OCI-LY1 (cell line): ENCODE data around the gene FBXO36.

Experiments used
- H2AFZ ChIP-seq: fragments of 200-600 bp; sonication (generic), shearing (Covaris generic); 2 replicates; pipeline ENCODE4 v1.6.0; 2014; ENCODE audit warnings: antibody characterized with exemption, mild to moderate bottlenecking, low read length
- H3F3A ChIP-seq: fragments of 200-600 bp; sonication (generic), shearing (Covaris generic); 2 replicates; pipeline ENCODE4 v1.6.0; 2014; ENCODE audit warnings: mild to moderate bottlenecking, antibody characterized with exemption, low read length, moderate library complexity; ENCODE audit not compliant: insufficient read depth
- H3K27ac ChIP-seq: fragments of 200-600 bp; sonication (generic); 2 replicates; pipeline ENCODE4 v1.5.1; 2014; ENCODE audit warnings: low read length, mixed run types, mild to moderate bottlenecking, low read depth; ENCODE audit not compliant: poor library complexity, severe bottlenecking
- H3K27me3 ChIP-seq: fragments of 200-600 bp; sonication (generic); 2 replicates; pipeline ENCODE4 v1.6.0; 2014; ENCODE audit warnings: antibody characterized with exemption, mild to moderate bottlenecking, low read length, moderate library complexity; ENCODE audit not compliant: insufficient read depth
- H3K36me3 ChIP-seq: fragments of 200-600 bp; sonication (generic); 2 replicates; pipeline ENCODE4 v1.6.1; 2014; ENCODE audit warnings: mild to moderate bottlenecking, antibody characterized with exemption, low read length, moderate library complexity, mixed read lengths; ENCODE audit not compliant: insufficient read depth
- H3K4me1 ChIP-seq: fragments of 200-600 bp; sonication (generic); 2 replicates; pipeline ENCODE4 v1.5.1; 2014; ENCODE audit warnings: mild to moderate bottlenecking, low read length, moderate library complexity; ENCODE audit not compliant: insufficient read depth, severe bottlenecking
- H3K4me2 ChIP-seq: fragments of 200-600 bp; sonication (generic), shearing (Covaris generic); 2 replicates; pipeline ENCODE4 v1.6.1; 2014; ENCODE audit warnings: low read length
- H3K4me3 ChIP-seq: fragments of 200-600 bp; sonication (generic); 2 replicates; pipeline ENCODE4 v1.5.1; 2014; ENCODE audit warnings: low read length, low read depth, mild to moderate bottlenecking, mixed read lengths; ENCODE audit not compliant: poor library complexity, severe bottlenecking
- H3K79me2 ChIP-seq: fragments of 200-600 bp; shearing (Covaris generic); 2 replicates; pipeline ENCODE4 v1.6.1; 2016; ENCODE audit warnings: mixed run types, low read length, mixed read lengths; ENCODE audit not compliant: insufficient read depth
- H3K9ac ChIP-seq: fragments of 200-600 bp; sonication (generic), shearing (Covaris generic); 2 replicates; pipeline ENCODE4 v1.6.1; 2014; ENCODE audit warnings: mild to moderate bottlenecking, low read length, mixed read lengths
- H3K9me2 ChIP-seq: fragments of 200-600 bp; sonication (generic), shearing (Covaris generic); 2 replicates; pipeline ENCODE4 v1.6.1; 2014; ENCODE audit warnings: low read depth, mild to moderate bottlenecking, low read length, mixed read lengths
- H3K9me3 ChIP-seq: fragments of 200-600 bp; shearing (Covaris generic); 2 replicates; pipeline ENCODE4 v1.6.1; 2014; ENCODE audit warnings: low read length, mixed read lengths
- H4K20me1 ChIP-seq: fragments of 200-600 bp; sonication (generic), shearing (Covaris generic); 2 replicates; pipeline ENCODE4 v1.6.0; 2016; ENCODE audit warnings: mild to moderate bottlenecking, low read length; ENCODE audit not compliant: insufficient read depth
- EZH2 ChIP-seq: fragments of 200-600 bp; sonication (generic), shearing (Covaris generic); IDR thresholded peaks from 2 replicates; pipeline ENCODE4 v1.8.0; 2017; ENCODE audit warnings: borderline replicate concordance, mixed run types, mild to moderate bottlenecking, antibody characterized with exemption, low read length, moderate library complexity, mixed read lengths
- TF ChIP-seq, protein P1 (sequence below): fragments of 200-600 bp; sonication (generic), shearing (Covaris generic); IDR thresholded peaks from 2 replicates; pipeline ENCODE4 v1.5.1; 2017; ENCODE audit warnings: mild to moderate bottlenecking, antibody characterized with exemption, low read length, moderate library complexity, mixed read lengths

Gene FBXO36

DNA sequence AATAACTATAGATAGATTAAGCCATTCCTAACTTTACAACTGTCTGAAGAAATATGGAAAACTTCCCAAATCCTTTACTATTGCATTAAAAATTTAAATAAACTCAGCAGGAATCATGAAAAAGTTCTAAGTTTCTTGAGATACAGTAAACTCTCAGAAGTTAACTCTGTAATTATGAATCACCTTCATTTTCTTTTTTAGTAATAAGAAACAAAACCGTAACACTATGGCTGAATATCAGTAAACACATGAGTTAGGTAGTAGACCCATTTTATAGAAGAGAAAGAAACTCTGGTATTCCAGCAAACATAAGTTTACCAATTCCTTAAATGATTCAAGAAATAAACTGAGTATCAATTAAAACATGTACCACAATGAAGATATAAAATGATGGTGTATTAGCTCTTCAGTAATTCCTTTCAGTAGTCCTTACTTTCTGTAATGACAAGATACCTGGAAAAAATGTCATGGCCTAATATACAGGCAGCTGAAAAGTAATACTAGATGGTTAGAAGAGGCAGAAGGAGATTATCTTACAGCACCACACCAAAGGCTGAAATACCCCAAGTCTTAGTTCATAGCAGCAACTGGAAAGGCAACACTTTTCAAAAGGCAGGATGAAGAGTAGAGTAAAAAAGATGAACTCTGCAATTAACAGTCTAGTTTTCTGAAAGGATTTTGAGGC, 12.0 kb upstream of the FBXO36 start:
- peaks cover 3% of the 10 kb centered on the region; the same call in 1 of the 2 replicates for H4K20me1 ChIP-seq
- H3K27ac ChIP-seq, result no peak overlapping the region
- no peak overlapping the region for H2AFZ ChIP-seq
- peaks cover 16% of the 10 kb centered on the region for H3K36me3 ChIP-seq
- H3K9me2 ChIP-seq, result no peaks in the 10 kb centered on the region
- H3K9me3 ChIP-seq, result no peaks in the 10 kb centered on the region
- no peaks in the 10 kb centered on the region for H3F3A ChIP-seq
- peaks cover 90% of the 10 kb centered on the region for H3K79me2 ChIP-seq
- no peak overlapping the region for H3K9ac ChIP-seq
- TF ChIP-seq EZH2, result no peak
- no peak overlapping the region for H3K4me3 ChIP-seq
- no peak overlapping the region for H3K4me2 ChIP-seq
- no peaks in the 10 kb centered on the region for H3K27me3 ChIP-seq
- peaks cover 37% of the 10 kb centered on the region for H3K4me1 ChIP-seq

DNA sequence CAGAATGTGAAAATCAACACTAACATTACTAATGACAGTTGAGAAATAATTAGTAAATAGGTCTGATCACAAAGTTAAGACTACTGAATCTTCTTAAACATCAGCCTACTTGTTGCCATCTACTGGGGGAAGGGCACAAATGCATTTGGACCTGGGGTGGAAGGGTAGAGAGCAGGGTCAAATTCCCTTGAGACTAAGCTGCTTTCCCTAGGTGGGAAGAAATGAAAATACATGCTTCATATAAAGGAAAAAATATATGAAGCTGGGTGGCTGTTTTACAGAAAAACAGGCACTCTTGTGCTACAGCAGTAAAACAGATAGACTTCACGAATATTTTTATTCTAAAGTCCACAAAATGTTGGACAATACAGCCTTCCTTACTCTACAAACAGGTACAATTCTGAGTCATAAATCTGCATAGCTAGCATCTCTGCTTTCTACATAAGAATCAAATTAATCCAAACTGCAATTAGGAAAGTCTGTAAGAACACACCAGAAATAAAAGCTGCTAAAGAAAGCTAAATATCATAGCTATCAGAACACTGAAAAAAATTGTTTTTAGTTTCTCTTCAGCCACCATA, 11.4 kb upstream of the FBXO36 start:
- peaks cover 90% of the 10 kb centered on the region for H3K79me2 ChIP-seq
- no peak overlapping the region; the same call in 1 of the 2 replicates for H3K4me2 ChIP-seq
- H3K36me3 ChIP-seq, result peaks cover 16% of the 10 kb centered on the region
- H3K9me3 ChIP-seq, result no peaks in the 10 kb centered on the region
- H3K4me1 ChIP-seq, result peaks cover 37% of the 10 kb centered on the region
- H3K4me3 ChIP-seq, result no peak overlapping the region
- no peak overlapping the region for H3K9ac ChIP-seq
- peaks cover 3% of the 10 kb centered on the region; the same call in 1 of the 2 replicates for H4K20me1 ChIP-seq
- H3F3A ChIP-seq, result no peaks in the 10 kb centered on the region
- no peak for TF ChIP-seq EZH2
- TF ChIP-seq, protein P1, sequence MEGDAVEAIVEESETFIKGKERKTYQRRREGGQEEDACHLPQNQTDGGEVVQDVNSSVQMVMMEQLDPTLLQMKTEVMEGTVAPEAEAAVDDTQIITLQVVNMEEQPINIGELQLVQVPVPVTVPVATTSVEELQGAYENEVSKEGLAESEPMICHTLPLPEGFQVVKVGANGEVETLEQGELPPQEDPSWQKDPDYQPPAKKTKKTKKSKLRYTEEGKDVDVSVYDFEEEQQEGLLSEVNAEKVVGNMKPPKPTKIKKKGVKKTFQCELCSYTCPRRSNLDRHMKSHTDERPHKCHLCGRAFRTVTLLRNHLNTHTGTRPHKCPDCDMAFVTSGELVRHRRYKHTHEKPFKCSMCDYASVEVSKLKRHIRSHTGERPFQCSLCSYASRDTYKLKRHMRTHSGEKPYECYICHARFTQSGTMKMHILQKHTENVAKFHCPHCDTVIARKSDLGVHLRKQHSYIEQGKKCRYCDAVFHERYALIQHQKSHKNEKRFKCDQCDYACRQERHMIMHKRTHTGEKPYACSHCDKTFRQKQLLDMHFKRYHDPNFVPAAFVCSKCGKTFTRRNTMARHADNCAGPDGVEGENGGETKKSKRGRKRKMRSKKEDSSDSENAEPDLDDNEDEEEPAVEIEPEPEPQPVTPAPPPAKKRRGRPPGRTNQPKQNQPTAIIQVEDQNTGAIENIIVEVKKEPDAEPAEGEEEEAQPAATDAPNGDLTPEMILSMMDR, result peak; percentile 73
- no peak overlapping the region for H2AFZ ChIP-seq
- H3K9me2 ChIP-seq, result no peaks in the 10 kb centered on the region
- peak overlapping the region; percentile 9 for H3K27ac ChIP-seq
- no peaks in the 10 kb centered on the region for H3K27me3 ChIP-seq

DNA sequence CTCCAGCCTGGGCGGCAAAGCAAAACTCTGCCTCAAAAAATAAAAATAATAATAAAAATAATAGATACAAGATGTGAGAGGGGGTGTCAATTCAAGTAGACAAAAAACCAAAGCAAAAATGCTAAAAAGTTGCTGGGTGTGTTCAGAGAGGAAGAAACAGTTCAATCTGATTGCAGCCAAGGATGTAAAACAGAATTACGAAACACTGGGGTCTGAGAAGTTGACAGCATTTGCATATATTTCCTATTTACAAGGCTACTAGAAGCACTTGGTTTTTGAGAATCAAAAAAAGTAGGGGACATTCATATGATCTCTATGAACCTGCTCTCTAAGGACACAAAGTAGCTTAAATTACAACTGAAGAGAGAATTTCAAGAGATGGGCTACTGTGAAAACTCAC, 8.1 kb upstream of the FBXO36 start:
- H3K27ac ChIP-seq, result no peak overlapping the region
- H3K27me3 ChIP-seq, result no peaks in the 10 kb centered on the region
- peaks cover 98% of the 10 kb centered on the region for H3K79me2 ChIP-seq
- H3K36me3 ChIP-seq, result peaks cover 22% of the 10 kb centered on the region
- TF ChIP-seq, protein P1, result no peak
- no peak for TF ChIP-seq EZH2
- no peak overlapping the region for H2AFZ ChIP-seq
- H3K4me3 ChIP-seq, result no peak overlapping the region
- H3K4me1 ChIP-seq, result peaks cover 37% of the 10 kb centered on the region
- H3K4me2 ChIP-seq, result no peak overlapping the region
- H3F3A ChIP-seq, result no peaks in the 10 kb centered on the region
- no peaks in the 10 kb centered on the region for H3K9me3 ChIP-seq
- H3K9ac ChIP-seq, result no peak overlapping the region
- H4K20me1 ChIP-seq, result peaks cover 3% of the 10 kb centered on the region; the same call in 1 of the 2 replicates
- H3K9me2 ChIP-seq, result no peaks in the 10 kb centered on the region

DNA sequence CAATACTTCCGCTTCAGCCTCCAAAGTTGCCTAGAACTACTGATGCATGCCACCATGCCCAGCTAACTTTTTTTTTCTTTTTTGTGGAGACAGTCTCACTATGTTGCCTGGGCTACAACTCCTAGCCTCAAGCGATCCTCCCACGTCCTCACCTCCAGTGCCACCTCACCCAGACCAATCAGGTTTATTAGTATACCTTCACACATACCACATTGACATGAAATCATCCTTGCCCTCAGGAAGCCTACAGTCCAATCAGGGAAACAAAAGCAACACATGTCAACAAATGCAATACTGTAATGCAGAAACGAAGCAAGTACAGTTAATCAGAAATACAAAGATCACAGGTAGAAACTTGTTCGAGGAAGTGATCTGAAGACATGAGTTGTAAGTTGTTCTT, 4.5 kb upstream of the FBXO36 start:
- Histone ChIP-seq H4K20me1 (0 out of 2 replicates have a peak, but pooled peaks cover 3% of the 10 kb centered on the region), H3K9me3 (no peaks in the 10 kb centered on the region), H3F3A (no peaks in the 10 kb centered on the region), H3K4me1 (peaks cover 30% of the 10 kb centered on the region), H3K9ac (no peak overlapping the region), H3K27ac (no peak overlapping the region), H3K4me2 (no peak overlapping the region), H2AFZ (no peak overlapping the region), H3K27me3 (no peaks in the 10 kb centered on the region), H3K9me2 (no peaks in the 10 kb centered on the region), H3K36me3 (peaks cover 19% of the 10 kb centered on the region), H3K79me2 (peaks cover 85% of the 10 kb centered on the region), H3K4me3 (no peak overlapping the region)
- TF ChIP-seq, protein P1, result no peak
- TF ChIP-seq EZH2, result no peak
